ENCODE measurements around the gene UQCR10.

Gene UQCR10

GRCh38 chr22:29773233-29773632, 6.1 kb downstream of the UQCR10 start:
- DNase-seq (ENCODE audit: low read depth), result peak; percentile 44
- H3K4me3 ChIP-seq (ENCODE audit: low read depth, low read length), result no peak overlapping the region
- no peak for TF ChIP-seq CTCF (conservative IDR thresholded peaks at IDR 0.05; ENCODE audit: low read depth, low read length)

- no peak for TF ChIP-seq CTCF (conservative IDR thresholded peaks at IDR 0.05; ENCODE audit: low read depth, low read length)
- H3K4me3 ChIP-seq (ENCODE audit: low read depth, low read length), result no peak overlapping the region
- DNase-seq (ENCODE audit: low read depth), result no peak
Observed at GRCh38 chr22:29780220-29780619, 13.1 kb downstream of the UQCR10 start.

GRCh38 chr22:29780748-29781676, 13.8 kb downstream of the UQCR10 start:
- DNase-seq (ENCODE audit: low read depth), result peak; percentile 78
- no peak for TF ChIP-seq CTCF (conservative IDR thresholded peaks at IDR 0.05; ENCODE audit: low read depth, low read length)

GRCh38 chr22:29782061-29782845, 15.1 kb downstream of the UQCR10 start:
- no peak for TF ChIP-seq CTCF (conservative IDR thresholded peaks at IDR 0.05; ENCODE audit: low read depth, low read length)
- no peak overlapping the region for H3K4me3 ChIP-seq (ENCODE audit: low read depth, low read length)
- peak; percentile 9 for DNase-seq (ENCODE audit: low read depth)

More at GRCh38 chr22:29780748-29781676, 13.8 kb downstream of the UQCR10 start:
- H3K4me3 ChIP-seq (ENCODE audit: low read depth, low read length), result no peak overlapping the region

DNA sequence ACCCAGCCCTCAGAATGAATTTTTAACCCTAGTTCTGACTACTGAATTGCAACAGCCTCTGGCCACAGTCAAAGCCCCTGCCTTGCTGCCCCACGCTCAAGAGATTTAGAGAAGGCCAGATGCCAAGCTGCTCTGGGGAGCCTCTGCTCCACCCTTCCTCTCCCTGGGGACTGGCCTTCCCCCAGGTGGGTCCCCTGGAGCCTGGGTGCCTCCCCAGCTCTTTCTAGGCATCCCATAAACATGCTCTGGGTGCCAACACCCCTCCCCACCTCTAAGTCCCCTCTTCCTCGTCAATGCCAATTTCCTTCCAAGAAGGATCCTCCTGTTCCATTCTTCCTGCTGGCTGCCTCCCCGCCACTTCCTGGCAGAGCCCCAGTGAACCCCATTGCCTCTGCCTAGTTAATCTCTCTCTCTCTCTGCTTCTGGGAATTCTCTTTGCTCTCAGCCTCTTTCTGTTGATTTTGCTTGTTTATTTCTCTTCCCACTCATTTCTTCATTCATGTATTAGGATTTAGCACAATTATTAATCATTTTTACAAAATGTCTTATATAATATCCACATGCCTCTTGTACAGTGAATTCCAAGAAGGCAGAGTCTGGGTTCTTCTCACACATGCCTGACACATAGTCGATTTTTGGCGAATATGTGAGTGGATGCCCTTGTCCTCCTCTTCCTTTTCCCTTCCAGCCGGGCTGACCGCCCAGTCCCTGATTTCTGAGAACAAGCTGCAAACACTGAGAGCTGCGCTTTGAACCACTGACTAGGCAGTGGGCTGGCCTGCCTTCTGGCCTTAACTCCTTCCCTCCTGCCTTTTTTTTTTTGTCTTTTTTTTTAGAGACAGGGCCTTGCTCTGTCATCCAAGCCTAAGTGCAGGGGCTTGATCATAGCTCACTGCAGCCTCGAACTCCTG, 17.5 kb downstream of the UQCR10 start:
- TF ChIP-seq CTCF (conservative IDR thresholded peaks at IDR 0.05; ENCODE audit: low read depth, low read length), result no peak
- DNase-seq (ENCODE audit: low read depth), result peak; percentile 28
- H3K4me3 ChIP-seq (ENCODE audit: low read depth, low read length), result no peak overlapping the region

DNA sequence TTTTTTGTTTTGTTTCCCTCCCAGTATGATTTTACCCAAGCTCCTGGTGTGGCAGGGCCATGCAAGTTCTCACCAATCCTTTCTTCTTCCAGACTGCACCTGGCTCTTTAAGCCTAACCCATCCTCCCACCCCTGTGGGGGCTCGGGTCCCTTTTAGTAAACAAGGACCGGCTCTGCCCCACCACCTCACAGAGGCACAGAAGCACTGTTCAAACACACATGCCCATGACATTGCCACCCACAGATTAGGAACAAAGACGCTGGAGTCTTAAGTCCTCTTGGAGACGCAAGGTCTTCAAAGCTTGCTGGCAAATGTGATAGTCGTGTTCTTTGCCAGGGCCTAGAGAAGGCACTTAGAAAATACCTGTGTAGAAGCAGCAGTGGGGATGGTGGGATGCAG, 18.9 kb downstream of the UQCR10 start:
- no peak for TF ChIP-seq CTCF (conservative IDR thresholded peaks at IDR 0.05; ENCODE audit: low read depth, low read length)
- no peak for DNase-seq (ENCODE audit: low read depth)
- H3K4me3 ChIP-seq (ENCODE audit: low read depth, low read length), result no peak overlapping the region
